Stimulated activated CD4-positive, alpha-beta T cell treated with anti-CD3 and anti-CD28 coated beads, TNF-alpha, amount 100 ng/mL, for 4 hours (primary cell): ENCODE measurements around the gene ABCF2.

Experiments
- DNase-seq, 3 experiments: peaks; one replicate each; pipeline ENCODE4 v3.0.0-alpha.2; 2020; ENCODE audit warnings: low read depth in 3 of 3

The ABCF2 gene

GRCh38 chr7:151174246-151175046, 52.6 kb downstream of the ABCF2 start:
- DNase-seq = no peak

GRCh38 chr7:151173386-151174245, 53.4 kb downstream of the ABCF2 start:
- DNase-seq = no peak

GRCh38 chr7:151172273-151173141, 54.5 kb downstream of the ABCF2 start:
- peak; percentile 56 to 67 (median 66) for DNase-seq

GRCh38 chr7:151168787-151169162, 58.2 kb downstream of the ABCF2 start:
- no peak for DNase-seq

- DNase-seq = peak; percentile 17 to 45 (median 20)
Measured at GRCh38 chr7:151168003-151168786, 58.8 kb downstream of the ABCF2 start.

DNA sequence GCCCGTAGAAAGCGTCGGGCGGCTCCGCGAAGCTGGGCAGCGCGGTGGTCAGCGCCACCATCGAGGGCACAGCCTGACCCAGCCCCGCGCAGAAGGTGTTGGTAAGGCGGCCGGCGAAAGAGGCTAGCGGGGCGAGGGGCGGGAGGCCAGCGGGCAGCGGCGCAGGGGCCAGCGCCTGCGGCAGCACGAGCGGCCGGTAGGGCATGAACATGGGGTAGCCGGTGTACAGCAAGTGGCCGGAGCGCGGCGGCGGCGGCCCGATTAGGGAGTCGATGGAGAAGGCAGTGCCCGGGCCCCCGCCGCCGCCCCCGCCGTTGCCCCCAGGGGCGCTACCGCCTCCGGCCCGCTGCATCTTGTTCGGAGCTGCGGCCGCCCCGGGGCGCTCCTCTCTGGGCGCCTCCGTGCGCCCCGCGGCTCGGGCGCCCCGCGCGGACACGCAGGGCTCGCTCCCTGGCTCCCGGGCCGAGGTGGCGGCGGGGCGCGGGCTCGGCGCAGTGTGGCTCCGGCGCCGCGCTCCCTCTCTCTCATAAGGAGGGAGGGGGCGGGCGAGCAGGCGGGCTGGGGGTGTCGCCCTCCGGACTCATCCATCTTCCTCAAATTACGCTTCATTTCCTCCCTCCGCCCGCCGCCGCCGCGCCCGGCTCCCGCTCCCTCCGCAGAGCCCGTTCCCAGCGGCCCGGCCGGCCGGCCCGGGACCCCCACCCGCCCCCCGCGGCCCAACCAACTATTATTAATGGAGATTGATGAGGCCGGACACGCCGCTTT, 59.6 kb downstream of the ABCF2 start, which contains the start of gene GBX1:
Gene GBX1, minus strand, starts transcription at position 498 of the 765 bp plus-strand sequence. Its CDS starts 146 bp downstream, at position 352.
- DNase-seq = no peak

DNA sequence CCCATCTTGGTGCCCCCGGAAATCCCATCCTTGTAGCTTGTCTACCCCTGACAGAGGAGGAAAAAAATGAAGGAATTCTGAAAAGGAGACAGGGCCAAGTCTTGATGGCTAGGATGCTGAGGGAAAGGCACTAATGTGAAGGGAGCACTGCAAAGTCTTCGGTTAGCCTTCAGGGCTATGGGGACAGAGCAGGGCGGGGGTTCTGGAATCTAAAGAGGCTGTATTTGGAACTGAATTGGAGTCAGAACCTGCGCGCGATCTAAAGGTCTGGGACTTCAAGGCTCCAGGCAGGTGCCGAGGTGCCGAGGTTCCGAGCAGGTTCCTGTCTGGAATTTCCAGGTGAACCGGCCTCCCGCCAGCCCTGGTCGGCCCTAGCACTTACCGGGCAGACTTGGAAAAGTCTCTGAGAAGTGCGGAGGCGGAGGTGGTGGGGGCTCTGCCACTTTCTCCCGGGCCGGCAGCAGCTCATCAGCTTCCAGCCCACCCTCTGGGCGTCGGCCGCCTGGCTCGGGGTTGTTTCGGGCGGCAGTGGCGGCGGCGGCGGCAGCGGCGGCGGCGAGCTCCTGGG, 60.3 kb downstream of the ABCF2 start:
- DNase-seq = no peak
